GM23338 (cell line): ENCODE data around the gene TUBGCP4. TPM values are rescaled to one million over a fixed set of nuclear protein-coding genes. Genes with fewer than 3 reads are reported as not detected.

Experiments
- ATAC-seq: fragments of 200-7000 bp; cut with Tn5 transposase; 3 replicates; pipeline ENCODE4 v1.9.1; 2020
- DNase-seq: peaks from one replicate; pipeline ENCODE4 v3.0.0-alpha.2; 2015; ENCODE audit warnings: low spot score
- H2AFZ ChIP-seq: fragments of 200-600 bp; sonication (generic); 2 replicates; pipeline ENCODE4 v1.8.0; 2016; ENCODE audit warnings: antibody characterized with exemption, mild to moderate bottlenecking, moderate library complexity
- H3F3A ChIP-seq: fragments of 200-600 bp; sonication (generic); replicated peaks from 2 replicates; pipeline ENCODE4 v1.8.0; 2017; ENCODE audit warnings: antibody characterized with exemption, mixed run types, low read depth
- H3K27ac ChIP-seq: fragments of 200-600 bp; sonication (generic); 2 replicates; pipeline ENCODE4 v1.6.1; 2016; ENCODE audit warnings: low read depth
- H3K27me3 ChIP-seq: fragments of 200-600 bp; sonication (generic); 2 replicates; pipeline ENCODE4 v1.8.0; 2016; ENCODE audit warnings: mild to moderate bottlenecking, mixed run types, moderate library complexity; ENCODE audit not compliant: insufficient read depth
- H3K36me3 ChIP-seq: fragments of 200-600 bp; sonication (generic); 2 replicates; pipeline ENCODE4 v1.8.0; 2016; ENCODE audit warnings: mild to moderate bottlenecking; ENCODE audit not compliant: insufficient read depth
- H3K4me1 ChIP-seq: fragments of 200-600 bp; sonication (generic); 2 replicates; pipeline ENCODE4 v1.8.0; 2016; ENCODE audit warnings: mild to moderate bottlenecking, moderate library complexity; ENCODE audit not compliant: insufficient read depth
- H3K4me2 ChIP-seq: fragments of 200-600 bp; sonication (generic); 2 replicates; pipeline ENCODE4 v1.7.1; 2017; ENCODE audit warnings: mixed run types
- H3K4me3 ChIP-seq: fragments of 200-600 bp; sonication (generic); 2 replicates; pipeline ENCODE4 v1.6.1; 2016; ENCODE audit warnings: mixed run types
- H3K79me2 ChIP-seq: fragments of 200-600 bp; sonication (generic); replicated peaks from 2 replicates; pipeline ENCODE4 v1.8.0; 2017; ENCODE audit warnings: mild to moderate bottlenecking; ENCODE audit not compliant: insufficient read depth
- H3K9me2 ChIP-seq: fragments of 200-600 bp; sonication (generic); 2 replicates; pipeline ENCODE4 v1.8.0; 2017; ENCODE audit not compliant: insufficient read depth
- H4K20me1 ChIP-seq: fragments of 200-600 bp; sonication (generic); replicated peaks from 2 replicates; pipeline ENCODE4 v1.8.0; 2017; ENCODE audit warnings: mild to moderate bottlenecking; ENCODE audit not compliant: insufficient read depth
- H3K27ac Mint-ChIP-seq: 2 replicates; pipeline ENCODE4 v1.8.0; 2020; ENCODE audit warnings: inconsistent platforms, mild to moderate bottlenecking, moderate library complexity, mixed read lengths
- H3K27me3 Mint-ChIP-seq: 3 replicates; pipeline ENCODE4 v1.8.0; 2022; ENCODE audit warnings: low read depth, mild to moderate bottlenecking, moderate library complexity, mixed read lengths, inconsistent platforms; ENCODE audit not compliant: insufficient read depth, poor library complexity
- H3K36me3 Mint-ChIP-seq: 3 replicates; pipeline ENCODE4 v1.8.0; 2021; ENCODE audit warnings: low read depth, mild to moderate bottlenecking, inconsistent platforms, moderate library complexity, mixed read lengths
- H3K4me1 Mint-ChIP-seq: 3 replicates; pipeline ENCODE4 v1.8.0; 2020; ENCODE audit warnings: mild to moderate bottlenecking, inconsistent platforms, mixed read lengths
- H3K4me3 Mint-ChIP-seq: 3 replicates; pipeline ENCODE4 v1.8.0; 2021; ENCODE audit warnings: moderate library complexity, mild to moderate bottlenecking, inconsistent platforms, mixed read lengths
- H3K9me3 Mint-ChIP-seq: 3 replicates; pipeline ENCODE4 v1.8.0; 2020; ENCODE audit warnings: moderate library complexity, mild to moderate bottlenecking, inconsistent platforms, mixed read lengths
- CTCF ChIP-seq, 2 experiments: fragments of 200-600 bp in 1 of 2; sonication (generic) in 1 of 2; conservative IDR thresholded peaks; 2 replicates each; pipeline versions ENCODE4 v1.5.1 to v1.6.1; 2016 to 2017; ENCODE audit warnings: antibody characterized with exemption in 2 of 2, low read depth in 2 of 2, mild to moderate bottlenecking in 2 of 2, moderate library complexity in 1 of 2
- ETS1 ChIP-seq: IDR thresholded peaks from 2 replicates; pipeline ENCODE4 v1.6.1; 2016; ENCODE audit warnings: antibody characterized with exemption
- EZH2 ChIP-seq: fragments of 200-600 bp; sonication (generic); IDR thresholded peaks from one replicate; pipeline ENCODE4 v1.8.0; 2017; ENCODE audit warnings: antibody characterized with exemption, mild to moderate bottlenecking, low read depth; ENCODE audit not compliant: unreplicated experiment
- JUNB ChIP-seq: IDR thresholded peaks from one replicate; pipeline ENCODE4 v1.6.1; 2016; ENCODE audit warnings: antibody characterized with exemption; ENCODE audit not compliant: unreplicated experiment
- POLR2AphosphoS5 ChIP-seq: IDR thresholded peaks from 2 replicates; pipeline ENCODE4 v1.6.1; 2016; ENCODE audit warnings: antibody characterized with exemption, low read depth
- ZNF331 ChIP-seq: fragments of 250-450 bp; sonication (Bioruptor Pico); IDR thresholded peaks from 2 replicates; pipeline ENCODE4 v1.5.0; 2020; ENCODE audit warnings: low read depth, mild to moderate bottlenecking, moderate library complexity
- ZNF462 ChIP-seq: fragments of 250-450 bp; sonication (Bioruptor Pico); IDR thresholded peaks from 2 replicates; pipeline ENCODE4 v1.5.0; 2020; ENCODE audit warnings: mild to moderate bottlenecking, moderate library complexity
- polyA plus RNA-seq: library from polyadenylated mRNA; unstranded; fragments of >200 nt; fragmentation: Nextera tagmentation; extraction: Ambion mirVana; gene quantifications from 2 replicates; pipeline ENCODE4 v1.2.1, GENCODE V29; 2016
- total RNA-seq: library from RNA; depleted of rRNA; stranded (reverse); fragments of >200 nt; shearing (Covaris generic); gene quantifications from 2 replicates; pipeline ENCODE4 v1.2.3, GENCODE V29; 2014

Gene TUBGCP4
- total and polyA plus RNA-seq, 2 experiments from 2014 or later: 10.6 to 18.0 TPM

DNA sequence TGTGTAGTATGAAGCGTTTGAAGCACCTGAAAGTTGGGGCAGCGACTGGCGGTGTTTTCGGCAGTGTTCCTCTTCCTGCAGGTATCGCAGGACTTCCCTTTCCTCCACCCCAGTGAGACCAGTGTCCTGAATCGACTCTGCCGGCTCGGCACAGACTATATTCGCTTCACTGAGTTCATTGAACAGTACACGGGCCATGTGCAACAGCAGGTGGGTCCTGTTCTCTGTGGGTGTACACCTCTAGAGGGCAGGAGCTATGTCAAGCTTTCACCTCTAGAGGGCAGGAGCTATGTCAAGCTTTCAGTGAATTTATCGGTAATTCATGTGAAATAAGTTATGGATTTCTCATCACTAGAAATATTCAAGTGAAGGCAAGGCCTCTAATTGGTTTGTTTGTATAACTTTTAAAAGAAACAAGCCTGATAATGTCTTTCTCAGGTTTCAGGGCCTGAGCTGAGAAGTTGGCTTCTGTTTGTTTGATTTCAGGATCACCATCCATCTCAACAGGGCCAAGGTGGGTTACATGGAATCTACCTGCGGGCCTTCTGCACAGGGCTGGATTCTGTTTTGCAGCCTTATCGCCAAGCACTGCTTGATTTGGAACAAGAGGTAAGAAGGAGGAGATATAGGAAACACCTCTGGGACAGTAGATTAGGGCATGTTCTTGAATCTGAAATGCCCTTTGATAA lies 5.3 kb downstream of the TUBGCP4 start:
- H3K36me3 Mint-ChIP-seq: peaks cover 39% of the 10 kb centered on the region

More for the DNA sequence above, 5.3 kb downstream of the TUBGCP4 start:
- Histone ChIP-seq H3F3A (no peaks in the 10 kb centered on the region), H3K36me3 (peaks cover 28% of the 10 kb centered on the region), H3K27me3 (no peaks in the 10 kb centered on the region), H3K4me1 (peaks cover 8% of the 10 kb centered on the region; the same call in 1 of the 2 replicates), H3K4me2 (no peak overlapping the region), H3K4me3 (no peak overlapping the region), H3K9me2 (no peaks in the 10 kb centered on the region), H3K27ac (no peak overlapping the region), H3K79me2 (peaks cover 25% of the 10 kb centered on the region), H2AFZ (no peak overlapping the region), H4K20me1 (no peaks in the 10 kb centered on the region; the same call in 1 of the 2 replicates)
- no peak overlapping the region for H3K27ac Mint-ChIP-seq
- no peaks in the 10 kb centered on the region for H3K9me3 Mint-ChIP-seq
- TF ChIP-seq CTCF (conservative IDR thresholded peaks at IDR 0.05; ENCODE audit: low read depth in 2 of 2): peak; percentile 68 to 90
- TF ChIP-seq ZNF331: no peak
- TF ChIP-seq ETS1: no peak
- no peak for TF ChIP-seq JUNB
- TF ChIP-seq ZNF462: no peak
- TF ChIP-seq POLR2AphosphoS5: no peak
- no peak for TF ChIP-seq EZH2
- DNase-seq (peak; percentile 64), ATAC-seq (peak; percentile 38)
- H3K4me1 Mint-ChIP-seq: peaks cover 7% of the 10 kb centered on the region; the same call in 1 of the 3 replicates
- H3K27me3 Mint-ChIP-seq: peaks cover 3% of the 10 kb centered on the region
- no peak overlapping the region for H3K4me3 Mint-ChIP-seq
